HCT116 (cell line): ENCODE data around the gene UBQLN4. TPM values are rescaled to one million over a fixed set of nuclear protein-coding genes. Genes with fewer than 3 reads are reported as not detected.

Experiments
- ATAC-seq: fragments of 200-7000 bp; cut with Tn5 transposase; 2 replicates; pipeline ENCODE4 v1.9.1; 2020; ENCODE audit warnings: mild to moderate bottlenecking, moderate library complexity
- BruUV-seq: library from RNA; stranded (reverse); fragments of 400-500 nt; replicated peaks from 2 replicates; lab custom pipeline; 2021; lab: Mats Ljungman, UMichigan
- CTCF ChIA-PET: fragments of 300-600 bp; sonication (Branson Sonifier 250); formaldehyde crosslinking; loops from one replicate; lab custom pipeline; 2021; ENCODE audit warnings: antibody characterized with exemption; lab: Charles Lee
- POLR2A ChIA-PET: fragments of 300-600, 350-600 bp; sonication (Branson Sonifier 250); formaldehyde crosslinking; loops from one replicate; lab custom pipeline; 2021; ENCODE audit warnings: antibody characterized with exemption; lab: Charles Lee
- RAD21 ChIA-PET, 2 experiments: fragments of 300-600 bp; sonication (Branson Sonifier 250); formaldehyde crosslinking; loops; one replicate each; lab custom pipeline; 2023; ENCODE audit warnings: low total read pairs in 2 of 2; ENCODE audit not compliant: uncharacterized antibody in 2 of 2, unreplicated experiment in 2 of 2, low non-redundant PET in 1 of 2; lab: Charles Lee
- DNase-seq: peaks from one replicate; pipeline ENCODE4 v3.0.0-alpha.2; 2010; ENCODE audit warnings: low read depth, low spot score
- H2AFZ ChIP-seq: fragments of 200-600 bp; shearing (Covaris generic), sonication (generic); 2 replicates; pipeline ENCODE4 v1.6.1; 2017; ENCODE audit warnings: low read depth, mixed run types, mixed read lengths, antibody characterized with exemption, low read length; ENCODE audit not compliant: poor library complexity, severe bottlenecking
- H3K27ac ChIP-seq: 2 replicates; pipeline ENCODE4 v1.5.1; 2012; ENCODE audit warnings: low read depth, low read length
- H3K27me3 ChIP-seq: fragments of 200-600 bp; sonication (generic); 2 replicates; pipeline ENCODE4 v1.6.1; 2016; ENCODE audit warnings: mixed run types, low read length, mixed read lengths; ENCODE audit not compliant: insufficient read depth
- H3K36me3 ChIP-seq, 2 experiments: fragments of 200-500 bp in 1 of 2; fragments of 200-600 bp in 1 of 2; sonication (Bioruptor generic) in 1 of 2; sonication (generic) in 1 of 2; 2 replicates each; pipeline versions ENCODE4 v1.5.1 to v1.6.1; 2014 to 2016; ENCODE audit warnings: low read length in 2 of 2, inconsistent platforms in 1 of 2, mixed read lengths in 1 of 2, mixed run types in 1 of 2; ENCODE audit not compliant: insufficient read depth in 2 of 2, control insufficient read depth in 1 of 2
- H3K4me1 ChIP-seq, 2 experiments: fragments of 200-600 bp in 1 of 2; sonication (generic) in 1 of 2; 2 replicates each; pipeline versions ENCODE4 v1.5.1 to v1.6.1; 2012 to 2017; ENCODE audit warnings: low read length in 2 of 2, inconsistent platforms in 1 of 2, mild to moderate bottlenecking in 1 of 2, mixed read lengths in 1 of 2, mixed run types in 1 of 2, moderate library complexity in 1 of 2; ENCODE audit not compliant: insufficient read depth in 2 of 2, control insufficient read depth in 1 of 2
- H3K4me2 ChIP-seq: fragments of 200-600 bp; sonication (generic); 2 replicates; pipeline ENCODE4 v1.6.1; 2017; ENCODE audit warnings: mixed run types, low read length, mixed read lengths
- H3K4me3 ChIP-seq, 2 experiments: fragments of 200-600 bp in 1 of 2; sonication (generic) in 1 of 2; replicated peaks in 1 of 2; 2 replicates each; pipeline ENCODE4 v1.5.1; 2011 to 2016; ENCODE audit warnings: low read length in 2 of 2, control low read depth in 1 of 2, low read depth in 1 of 2, mild to moderate bottlenecking in 1 of 2, mixed read lengths in 1 of 2, mixed run types in 1 of 2
- H3K79me2 ChIP-seq: fragments of 200-600 bp; sonication (generic); 2 replicates; pipeline ENCODE4 v1.6.1; 2017; ENCODE audit warnings: mild to moderate bottlenecking, mixed run types, low read length, moderate library complexity, mixed read lengths; ENCODE audit not compliant: insufficient read depth
- H3K9ac ChIP-seq: fragments of 200-600 bp; sonication (generic); 2 replicates; pipeline ENCODE4 v1.6.1; 2016; ENCODE audit warnings: low read length, mixed read lengths
- H3K9me2 ChIP-seq: fragments of 200-600 bp; sonication (generic), shearing (Covaris generic); 2 replicates; pipeline ENCODE4 v1.6.1; 2017; ENCODE audit warnings: mixed run types, mild to moderate bottlenecking, moderate library complexity; ENCODE audit not compliant: insufficient read depth
- H3K9me3 ChIP-seq, 2 experiments: fragments of 200-500 bp in 1 of 2; fragments of 200-600 bp in 1 of 2; sonication (Bioruptor generic) in 1 of 2; sonication (generic) in 1 of 2; 2 replicates each; pipeline ENCODE4 v1.6.1; 2014 to 2017; ENCODE audit warnings: low read length in 2 of 2, mixed read lengths in 2 of 2, inconsistent platforms in 1 of 2, low read depth in 1 of 2, mild to moderate bottlenecking in 1 of 2, mixed run types in 1 of 2, moderate library complexity in 1 of 2; ENCODE audit not compliant: control insufficient read depth in 1 of 2, insufficient read depth in 1 of 2
- H4K20me1 ChIP-seq: fragments of 200-600 bp; sonication (generic), shearing (Covaris generic); 2 replicates; pipeline ENCODE4 v1.6.1; 2017; ENCODE audit warnings: mixed run types, mild to moderate bottlenecking, moderate library complexity; ENCODE audit not compliant: insufficient read depth
- CBX3 ChIP-seq: IDR thresholded peaks from 2 replicates; pipeline ENCODE4 v1.6.1; 2012; ENCODE audit warnings: low read depth
- CEBPB ChIP-seq: IDR thresholded peaks from 2 replicates; pipeline ENCODE4 v1.6.1; 2012; ENCODE audit warnings: low read depth
- ELF1 ChIP-seq: IDR thresholded peaks from 2 replicates; pipeline ENCODE4 v1.6.1; 2012; ENCODE audit warnings: low read depth, borderline replicate concordance
- EZH2 ChIP-seq: fragments of 200-600 bp; sonication (generic); IDR thresholded peaks from 2 replicates; pipeline ENCODE4 v1.6.1; 2017; ENCODE audit warnings: antibody characterized with exemption, mixed run types
- EZH2phosphoT487 ChIP-seq: fragments of 200-600 bp; IDR thresholded peaks from 2 replicates; pipeline ENCODE4 v1.6.1; 2018; ENCODE audit warnings: antibody characterized with exemption, borderline replicate concordance
- JUND ChIP-seq: IDR thresholded peaks from 2 replicates; pipeline ENCODE4 v1.6.1; 2012
- POLR2AphosphoS5 ChIP-seq: IDR thresholded peaks from 2 replicates; pipeline ENCODE4 v1.6.1; 2011; ENCODE audit warnings: mild to moderate bottlenecking, low read depth, low read length, moderate library complexity
- SIN3A ChIP-seq: IDR thresholded peaks from 2 replicates; pipeline ENCODE4 v1.6.1; 2012; ENCODE audit warnings: low read depth
- SP1 ChIP-seq: IDR thresholded peaks from 2 replicates; pipeline ENCODE4 v1.6.1; 2012; ENCODE audit warnings: low read depth
- SRF ChIP-seq: IDR thresholded peaks from 2 replicates; pipeline ENCODE4 v1.6.1; 2012; ENCODE audit warnings: low read depth
- TCF7L2 ChIP-seq: IDR thresholded peaks from 2 replicates; pipeline ENCODE4 v1.7.0; 2011; ENCODE audit warnings: borderline replicate concordance, inconsistent platforms; ENCODE audit not compliant: insufficient read depth, insufficient read length; ENCODE audit errors: extremely low read depth
- YY1 ChIP-seq: IDR thresholded peaks from 2 replicates; pipeline ENCODE4 v1.6.1; 2011; ENCODE audit warnings: low read length, low read depth, moderate library complexity, mild to moderate bottlenecking; ENCODE audit not compliant: insufficient replicate concordance; ENCODE audit errors: extremely low read depth
- ZFX ChIP-seq: fragments of 450-650 bp; IDR thresholded peaks from 2 replicates; pipeline ENCODE4 v1.6.1; 2017
- ZNF274 ChIP-seq: fragments of 200-500 bp; sonication (Bioruptor generic); IDR thresholded peaks from 2 replicates; pipeline ENCODE4 v1.6.1; 2014; ENCODE audit warnings: mild to moderate bottlenecking, low read depth, low read length, inconsistent platforms
- intact Hi-C: fragments of 100-400 bp; cut with micrococcal nuclease; formaldehyde crosslinking; loops from 2 replicates; pipeline ENCODE4 v1.10.0; 2022
- total RNA-seq: library from RNA; stranded (reverse); gene quantifications from one replicate; pipeline ENCODE4 v1.2.1, GENCODE V29; 2021; ENCODE audit not compliant: unreplicated experiment
- TF ChIP-seq, protein P1 (sequence below): IDR thresholded peaks from 2 replicates; pipeline ENCODE4 v1.6.1; 2012
- TF ChIP-seq, protein P2 (sequence below), 3 experiments: fragments of 200-600 bp in 1 of 3; sonication (generic) in 1 of 3; IDR thresholded peaks in 2 of 3; conservative IDR thresholded peaks in 1 of 3; 2 replicates each; pipeline ENCODE4 v1.5.1; 2012 to 2017; ENCODE audit warnings: low read depth in 2 of 3, low read length in 2 of 3, antibody characterized with exemption in 1 of 3, borderline replicate concordance in 1 of 3, control low read depth in 1 of 3, mild to moderate bottlenecking in 1 of 3, mixed read lengths in 1 of 3, mixed run types in 1 of 3, moderate library complexity in 1 of 3; ENCODE audit not compliant: insufficient read depth in 1 of 3
- TF ChIP-seq, protein P3 (sequence below): IDR thresholded peaks from 2 replicates; pipeline ENCODE4 v1.6.1; 2012
- TF ChIP-seq, protein P4 (sequence below): IDR thresholded peaks from 2 replicates; pipeline ENCODE4 v1.6.1; 2011; ENCODE audit warnings: mild to moderate bottlenecking, low read length, moderate library complexity; ENCODE audit not compliant: insufficient replicate concordance; ENCODE audit errors: extremely low read depth
- TF ChIP-seq, protein P5 (sequence below): IDR thresholded peaks from 2 replicates; pipeline ENCODE4 v1.6.1; 2012; ENCODE audit warnings: low read depth

The UBQLN4 gene
- total RNA-seq, 1 experiment from 2014 or later, result 68.4 TPM

DNA sequence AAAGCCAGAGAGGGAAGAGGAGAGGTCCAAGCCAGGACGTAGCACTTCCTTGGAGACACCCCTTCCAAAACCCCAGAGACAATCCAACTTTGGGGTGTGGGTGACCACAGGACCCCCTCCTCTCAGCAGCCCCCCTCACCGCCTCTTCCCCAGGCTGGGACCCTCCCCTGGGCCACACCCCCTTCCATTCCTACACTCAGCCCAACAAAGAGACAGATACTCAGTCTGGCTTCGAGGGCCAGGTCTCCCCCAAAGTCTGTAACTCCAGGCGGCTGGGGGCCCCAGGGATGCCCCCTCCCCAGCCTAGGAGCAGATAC, 27.2 kb upstream of the UBQLN4 start:
- H3K36me3 ChIP-seq, result no peaks in the 10 kb centered on the region; a peak in 1 of 4 replicates
- ChIA-PET CTCF (no interaction called here), RAD21 (no interaction called here), POLR2A (no interaction called here)
- no TSS peak for BruUV-seq
- H3K4me2 ChIP-seq, result peak overlapping the region; percentile 42; the same call in 1 of the 2 replicates
- no peaks in the 10 kb centered on the region for H3K9me3 ChIP-seq
- H3K4me3 ChIP-seq, result no peak overlapping the region
- DNase-seq (no peak), ATAC-seq (no peak)
- no peak for TF ChIP-seq SP1
- no peak for TF ChIP-seq EZH2phosphoT487
- no peak for TF ChIP-seq CBX3
- TF ChIP-seq POLR2AphosphoS5, result no peak
- TF ChIP-seq, protein P1, sequence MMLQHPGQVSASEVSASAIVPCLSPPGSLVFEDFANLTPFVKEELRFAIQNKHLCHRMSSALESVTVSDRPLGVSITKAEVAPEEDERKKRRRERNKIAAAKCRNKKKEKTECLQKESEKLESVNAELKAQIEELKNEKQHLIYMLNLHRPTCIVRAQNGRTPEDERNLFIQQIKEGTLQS, result no peak
- no peak for TF ChIP-seq EZH2
- TF ChIP-seq YY1, result no peak
- TF ChIP-seq, protein P2, sequence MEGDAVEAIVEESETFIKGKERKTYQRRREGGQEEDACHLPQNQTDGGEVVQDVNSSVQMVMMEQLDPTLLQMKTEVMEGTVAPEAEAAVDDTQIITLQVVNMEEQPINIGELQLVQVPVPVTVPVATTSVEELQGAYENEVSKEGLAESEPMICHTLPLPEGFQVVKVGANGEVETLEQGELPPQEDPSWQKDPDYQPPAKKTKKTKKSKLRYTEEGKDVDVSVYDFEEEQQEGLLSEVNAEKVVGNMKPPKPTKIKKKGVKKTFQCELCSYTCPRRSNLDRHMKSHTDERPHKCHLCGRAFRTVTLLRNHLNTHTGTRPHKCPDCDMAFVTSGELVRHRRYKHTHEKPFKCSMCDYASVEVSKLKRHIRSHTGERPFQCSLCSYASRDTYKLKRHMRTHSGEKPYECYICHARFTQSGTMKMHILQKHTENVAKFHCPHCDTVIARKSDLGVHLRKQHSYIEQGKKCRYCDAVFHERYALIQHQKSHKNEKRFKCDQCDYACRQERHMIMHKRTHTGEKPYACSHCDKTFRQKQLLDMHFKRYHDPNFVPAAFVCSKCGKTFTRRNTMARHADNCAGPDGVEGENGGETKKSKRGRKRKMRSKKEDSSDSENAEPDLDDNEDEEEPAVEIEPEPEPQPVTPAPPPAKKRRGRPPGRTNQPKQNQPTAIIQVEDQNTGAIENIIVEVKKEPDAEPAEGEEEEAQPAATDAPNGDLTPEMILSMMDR (IDR thresholded peaks at IDR 0.05 in 2 of 3, conservative IDR thresholded peaks at IDR 0.05 in 1 of 3; ENCODE audit: borderline replicate concordance in 1 of 3, insufficient read depth in 1 of 3, low read depth in 2 of 3, low read length in 2 of 3), result no peak
- no peak for TF ChIP-seq JUND
- TF ChIP-seq ZNF274, result no peak
- no peak for TF ChIP-seq ELF1
- TF ChIP-seq, protein P3, sequence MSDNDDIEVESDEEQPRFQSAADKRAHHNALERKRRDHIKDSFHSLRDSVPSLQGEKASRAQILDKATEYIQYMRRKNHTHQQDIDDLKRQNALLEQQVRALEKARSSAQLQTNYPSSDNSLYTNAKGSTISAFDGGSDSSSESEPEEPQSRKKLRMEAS, result no peak
- no peak for TF ChIP-seq TCF7L2
- TF ChIP-seq, protein P4, sequence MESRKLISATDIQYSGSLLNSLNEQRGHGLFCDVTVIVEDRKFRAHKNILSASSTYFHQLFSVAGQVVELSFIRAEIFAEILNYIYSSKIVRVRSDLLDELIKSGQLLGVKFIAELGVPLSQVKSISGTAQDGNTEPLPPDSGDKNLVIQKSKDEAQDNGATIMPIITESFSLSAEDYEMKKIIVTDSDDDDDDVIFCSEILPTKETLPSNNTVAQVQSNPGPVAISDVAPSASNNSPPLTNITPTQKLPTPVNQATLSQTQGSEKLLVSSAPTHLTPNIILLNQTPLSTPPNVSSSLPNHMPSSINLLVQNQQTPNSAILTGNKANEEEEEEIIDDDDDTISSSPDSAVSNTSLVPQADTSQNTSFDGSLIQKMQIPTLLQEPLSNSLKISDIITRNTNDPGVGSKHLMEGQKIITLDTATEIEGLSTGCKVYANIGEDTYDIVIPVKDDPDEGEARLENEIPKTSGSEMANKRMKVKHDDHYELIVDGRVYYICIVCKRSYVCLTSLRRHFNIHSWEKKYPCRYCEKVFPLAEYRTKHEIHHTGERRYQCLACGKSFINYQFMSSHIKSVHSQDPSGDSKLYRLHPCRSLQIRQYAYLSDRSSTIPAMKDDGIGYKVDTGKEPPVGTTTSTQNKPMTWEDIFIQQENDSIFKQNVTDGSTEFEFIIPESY, result no peak
- no peak for TF ChIP-seq SRF
- TF ChIP-seq CEBPB, result no peak
- TF ChIP-seq, protein P5, sequence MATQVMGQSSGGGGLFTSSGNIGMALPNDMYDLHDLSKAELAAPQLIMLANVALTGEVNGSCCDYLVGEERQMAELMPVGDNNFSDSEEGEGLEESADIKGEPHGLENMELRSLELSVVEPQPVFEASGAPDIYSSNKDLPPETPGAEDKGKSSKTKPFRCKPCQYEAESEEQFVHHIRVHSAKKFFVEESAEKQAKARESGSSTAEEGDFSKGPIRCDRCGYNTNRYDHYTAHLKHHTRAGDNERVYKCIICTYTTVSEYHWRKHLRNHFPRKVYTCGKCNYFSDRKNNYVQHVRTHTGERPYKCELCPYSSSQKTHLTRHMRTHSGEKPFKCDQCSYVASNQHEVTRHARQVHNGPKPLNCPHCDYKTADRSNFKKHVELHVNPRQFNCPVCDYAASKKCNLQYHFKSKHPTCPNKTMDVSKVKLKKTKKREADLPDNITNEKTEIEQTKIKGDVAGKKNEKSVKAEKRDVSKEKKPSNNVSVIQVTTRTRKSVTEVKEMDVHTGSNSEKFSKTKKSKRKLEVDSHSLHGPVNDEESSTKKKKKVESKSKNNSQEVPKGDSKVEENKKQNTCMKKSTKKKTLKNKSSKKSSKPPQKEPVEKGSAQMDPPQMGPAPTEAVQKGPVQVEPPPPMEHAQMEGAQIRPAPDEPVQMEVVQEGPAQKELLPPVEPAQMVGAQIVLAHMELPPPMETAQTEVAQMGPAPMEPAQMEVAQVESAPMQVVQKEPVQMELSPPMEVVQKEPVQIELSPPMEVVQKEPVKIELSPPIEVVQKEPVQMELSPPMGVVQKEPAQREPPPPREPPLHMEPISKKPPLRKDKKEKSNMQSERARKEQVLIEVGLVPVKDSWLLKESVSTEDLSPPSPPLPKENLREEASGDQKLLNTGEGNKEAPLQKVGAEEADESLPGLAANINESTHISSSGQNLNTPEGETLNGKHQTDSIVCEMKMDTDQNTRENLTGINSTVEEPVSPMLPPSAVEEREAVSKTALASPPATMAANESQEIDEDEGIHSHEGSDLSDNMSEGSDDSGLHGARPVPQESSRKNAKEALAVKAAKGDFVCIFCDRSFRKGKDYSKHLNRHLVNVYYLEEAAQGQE, result no peak
- TF ChIP-seq ZFX, result no peak
- no peak for TF ChIP-seq SIN3A
- H4K20me1 ChIP-seq, result no peaks in the 10 kb centered on the region
- peaks cover 0 to 21% of the 10 kb centered on the region in 2 experiments; a peak in 3 of 4 replicates for H3K4me1 ChIP-seq
- no peaks in the 10 kb centered on the region for H3K9me2 ChIP-seq
- no peak overlapping the region for H3K27ac ChIP-seq
- no peak overlapping the region for H2AFZ ChIP-seq
- H3K27me3 ChIP-seq, result no peaks in the 10 kb centered on the region
- intact Hi-C loops, result no loop called here
- H3K9ac ChIP-seq, result no peak overlapping the region
- no peaks in the 10 kb centered on the region for H3K79me2 ChIP-seq
